Measurements from ENCODE around the gene CD80.
"Not testable (repeated sequence)": the region's sequence is repeated elsewhere in the genome, so short reads cannot be mapped to it uniquely, and the experiment has no call there.

The CD80 gene

DNA sequence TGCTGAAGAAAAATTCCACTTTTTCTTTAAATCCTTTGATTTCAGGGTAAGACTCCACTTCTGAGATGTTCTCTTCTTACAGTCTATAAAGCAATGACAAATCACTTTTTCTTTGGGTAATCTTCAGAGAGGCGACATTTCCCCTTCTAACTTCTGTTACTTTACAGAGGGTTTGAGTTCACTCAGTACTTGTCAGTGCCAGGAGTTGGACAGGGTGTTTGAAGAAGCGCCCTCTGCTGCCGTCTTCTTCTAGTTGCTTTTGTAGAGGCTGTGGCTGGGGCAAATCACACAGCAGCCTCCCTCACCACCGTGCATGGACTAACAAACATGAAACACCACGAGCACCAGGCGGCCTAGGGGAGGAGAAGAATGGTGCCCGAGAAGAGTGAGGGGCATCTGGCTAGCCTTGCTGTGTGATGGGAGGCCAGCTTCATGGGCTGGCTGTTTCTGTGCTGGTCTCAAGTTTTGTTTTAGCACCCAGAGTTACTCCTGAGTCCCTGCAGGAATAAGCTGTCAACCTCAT lies at the start of gene CD80:
CD80 (minus strand) TSS at position 174 of the 523 bp plus-strand sequence. CDS start 1,886 bp downstream, outside the sequence.
- DNase-seq: no peak

GRCh38 chr3:119608405-119609000 lies 49.1 kb upstream of the CD80 start:
- DNase-seq: no peak

DNA sequence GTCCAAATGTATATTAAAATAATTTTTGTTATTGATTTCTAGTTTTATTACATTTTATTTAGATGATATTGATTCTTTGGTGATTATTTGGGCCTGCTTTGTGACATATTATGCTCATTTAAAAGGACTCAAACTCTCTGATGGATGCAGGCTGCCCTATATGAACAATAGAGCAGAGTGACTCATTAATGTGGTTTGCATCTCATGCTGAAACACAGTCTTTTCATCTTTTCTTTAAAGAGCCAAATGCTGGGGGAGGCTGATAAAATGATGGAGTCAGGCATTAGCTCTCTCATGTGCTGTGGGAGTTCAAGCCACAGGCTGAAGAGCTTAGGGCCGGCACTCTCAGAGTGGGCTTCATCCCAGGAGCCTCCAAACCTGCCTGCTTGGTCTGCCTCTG lies 45.5 kb upstream of the CD80 start:
- DNase-seq: no peak

DNA sequence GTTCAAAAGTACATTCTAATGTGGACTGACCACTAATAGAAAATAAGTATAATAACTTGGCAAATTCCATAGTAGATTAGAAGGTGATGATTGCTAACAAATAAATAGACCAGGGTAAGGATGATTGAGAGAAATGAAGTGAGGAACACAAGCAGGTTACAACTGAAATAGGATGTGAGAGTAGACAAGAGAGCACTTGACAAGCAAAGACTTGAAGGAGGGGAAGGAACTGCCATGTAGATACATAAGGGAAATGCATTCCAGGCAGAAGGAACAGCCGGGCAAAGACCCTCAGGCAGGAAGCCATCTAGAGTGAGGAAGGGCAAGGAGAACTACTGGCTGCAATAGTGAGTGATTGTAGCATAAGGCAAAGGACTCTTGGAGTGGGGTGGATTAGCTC lies 43.3 kb upstream of the CD80 start:
- no peak for DNase-seq

DNA sequence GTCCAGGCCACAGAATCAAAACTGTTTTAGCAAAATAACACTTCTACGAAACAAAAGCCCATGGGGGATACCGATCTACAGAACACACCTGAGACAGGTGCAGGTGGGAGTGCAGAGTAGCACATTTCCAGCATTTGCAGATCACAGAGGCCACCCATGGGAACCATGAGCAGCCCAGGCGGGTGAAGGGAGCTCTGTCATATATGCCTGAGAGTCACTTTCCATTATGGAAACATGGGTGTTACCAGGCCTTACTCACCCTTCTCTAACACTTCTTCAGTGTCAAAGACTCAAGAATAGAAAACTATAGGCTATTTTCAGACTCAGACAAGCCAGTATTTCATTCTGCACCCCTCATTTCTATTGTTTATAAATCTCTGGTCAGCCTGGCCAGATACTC lies 41.7 kb upstream of the CD80 start:
- no peak for DNase-seq

DNA sequence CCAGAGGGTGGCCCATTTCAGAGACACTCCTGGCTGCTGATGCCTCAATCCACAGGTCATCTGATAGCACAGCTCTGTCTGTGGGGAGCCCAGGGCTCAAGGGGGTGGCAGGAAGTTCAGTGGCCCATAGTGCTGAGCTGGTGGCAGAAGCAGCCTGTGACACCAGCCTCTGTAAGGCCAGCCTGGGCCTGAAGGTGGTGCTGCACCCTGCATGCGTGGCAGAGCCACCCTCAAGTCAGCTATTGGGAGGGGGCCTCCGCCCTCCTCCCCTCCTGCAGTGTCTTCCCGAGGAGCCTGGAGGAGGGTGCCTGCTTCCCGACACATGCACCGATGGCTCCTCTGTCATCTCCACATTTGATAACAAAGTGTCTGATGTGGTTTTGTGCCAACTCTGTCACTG lies 41.3 kb upstream of the CD80 start:
- DNase-seq: no peak

DNA sequence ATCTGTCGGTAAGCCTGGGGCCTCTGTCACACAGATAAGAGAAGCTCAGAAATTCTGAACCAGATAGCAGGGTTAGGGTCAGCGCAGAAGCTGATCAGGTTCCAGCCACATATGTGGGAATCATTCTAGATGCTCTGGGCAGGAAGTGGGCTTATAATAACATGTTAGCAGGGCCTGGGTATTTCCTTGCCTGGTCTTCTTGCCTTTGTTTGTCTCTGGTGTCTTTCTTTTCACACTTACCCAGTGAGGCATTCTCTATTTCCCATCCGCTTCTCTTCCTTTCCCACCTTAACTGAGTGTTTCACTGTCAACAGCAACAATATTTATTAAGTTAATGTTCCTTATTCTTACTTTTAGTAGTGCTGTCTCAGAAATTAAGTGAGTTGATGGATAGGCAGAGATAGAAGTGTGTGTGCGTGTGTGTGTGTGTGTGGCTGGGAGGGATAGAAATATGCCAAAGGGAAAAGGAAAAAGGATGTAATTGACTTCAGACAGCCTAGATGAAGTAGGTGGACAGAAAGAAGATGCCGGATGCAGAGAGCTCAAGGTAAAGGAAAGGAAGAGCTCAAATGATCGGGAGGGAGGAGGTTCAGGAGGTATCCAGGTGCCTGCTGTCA lies 40.3 kb upstream of the CD80 start:
- no peak for DNase-seq

DNA sequence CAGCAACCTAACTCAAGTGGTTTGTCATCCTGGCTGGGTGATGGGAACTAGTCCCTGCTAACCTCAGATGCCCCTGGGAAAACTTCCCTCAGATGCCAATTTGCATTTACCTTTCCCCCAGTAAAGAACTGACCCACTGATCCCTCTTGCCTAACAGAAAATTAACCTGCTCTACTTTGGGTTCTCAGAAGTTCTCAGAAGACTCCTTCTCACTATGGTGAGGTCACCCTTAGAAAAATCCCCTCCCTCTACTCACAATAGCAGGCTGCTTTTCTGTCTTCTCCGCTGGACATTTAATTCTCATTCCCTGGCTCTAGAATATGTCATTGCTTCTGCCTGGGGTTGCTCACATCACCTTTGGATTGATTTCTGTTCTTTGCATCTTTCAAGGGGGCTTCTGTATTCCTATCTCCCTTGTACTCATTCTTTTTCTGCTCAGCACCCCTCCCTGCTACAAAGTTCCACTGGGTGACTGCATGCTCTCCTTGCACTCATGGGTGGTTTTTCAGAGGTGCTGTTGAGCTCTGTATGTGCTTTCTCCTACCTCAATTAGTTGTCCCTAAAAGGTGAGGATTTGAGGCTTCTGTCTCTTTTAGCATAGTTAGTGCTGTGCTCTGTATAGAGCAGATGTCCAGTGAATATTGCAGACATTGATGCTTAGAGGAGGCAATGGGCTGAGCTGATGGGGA lies 39.1 kb upstream of the CD80 start:
- no peak for DNase-seq

DNA sequence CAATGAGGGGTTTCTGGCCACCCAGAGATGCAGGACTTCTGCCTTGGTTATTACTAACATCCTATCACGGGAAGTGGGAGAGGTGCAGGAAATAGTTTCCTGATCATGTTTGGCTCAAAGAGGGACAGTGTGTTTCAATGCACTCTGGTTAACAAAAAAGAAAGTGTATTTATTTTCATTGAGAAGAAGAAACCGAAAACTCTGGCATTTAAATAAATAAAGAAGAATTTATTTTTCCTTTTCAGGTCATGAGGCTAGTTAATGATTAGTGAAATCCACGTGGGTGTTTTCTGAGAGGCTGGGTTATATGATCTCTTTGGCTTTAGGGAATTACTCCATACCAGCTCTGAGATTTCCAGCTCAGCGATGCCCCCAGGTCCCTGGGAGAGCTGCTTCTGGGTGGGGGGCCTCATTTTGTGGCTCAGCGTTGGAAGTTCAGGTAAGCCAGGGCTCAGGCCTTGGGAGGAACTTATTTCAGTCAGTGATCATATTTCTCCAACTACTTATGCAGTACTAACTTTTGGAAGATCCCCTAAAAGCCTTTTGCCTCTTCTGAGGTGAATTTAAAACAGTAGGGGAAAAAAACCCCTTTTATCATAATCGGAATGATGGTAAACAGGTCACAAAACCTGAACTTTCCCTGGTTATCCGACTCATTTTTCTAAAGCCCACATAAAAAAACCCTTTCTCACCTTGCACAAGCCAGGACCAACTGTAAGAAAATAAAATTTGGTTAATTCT lies 38.3 kb upstream of the CD80 start, which contains the start of gene PLA1A:
PLA1A (plus strand) TSS at position 338 of the 741 bp plus-strand sequence; CDS start at position 367, 29 bp downstream.
- no peak for DNase-seq

DNA sequence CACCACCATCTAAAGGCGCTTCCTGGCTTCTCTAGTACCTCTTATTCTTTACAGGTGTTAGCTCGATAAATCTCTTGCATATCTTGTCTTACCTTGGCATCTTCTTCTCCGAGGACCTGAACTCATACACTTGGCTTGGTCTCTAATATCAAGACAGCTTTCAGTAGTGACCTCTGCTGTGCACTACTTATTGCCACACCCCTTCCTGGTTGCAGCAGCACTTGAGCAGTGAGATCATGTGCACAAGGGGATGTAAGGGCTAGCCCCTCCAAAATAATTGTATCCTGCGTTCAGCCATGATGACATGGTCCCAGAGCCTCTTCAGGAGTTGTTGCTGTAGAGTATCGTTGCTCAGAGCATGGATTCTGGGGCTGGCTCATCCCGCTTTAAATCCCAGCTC lies 37.0 kb upstream of the CD80 start:
- no peak for DNase-seq

- no peak for DNase-seq
Observed at GRCh38 chr3:119595639-119596334, 36.4 kb upstream of the CD80 start.

- not testable (repeated sequence) for DNase-seq
Observed at GRCh38 chr3:119594929-119595328, 35.5 kb upstream of the CD80 start.

- no peak for DNase-seq
Observed at GRCh38 chr3:119594066-119594465, 34.7 kb upstream of the CD80 start.

- no peak for DNase-seq
Observed at GRCh38 chr3:119592861-119593260, 33.4 kb upstream of the CD80 start.

- DNase-seq: no peak
Observed at GRCh38 chr3:119590706-119591105, 31.3 kb upstream of the CD80 start.

DNA sequence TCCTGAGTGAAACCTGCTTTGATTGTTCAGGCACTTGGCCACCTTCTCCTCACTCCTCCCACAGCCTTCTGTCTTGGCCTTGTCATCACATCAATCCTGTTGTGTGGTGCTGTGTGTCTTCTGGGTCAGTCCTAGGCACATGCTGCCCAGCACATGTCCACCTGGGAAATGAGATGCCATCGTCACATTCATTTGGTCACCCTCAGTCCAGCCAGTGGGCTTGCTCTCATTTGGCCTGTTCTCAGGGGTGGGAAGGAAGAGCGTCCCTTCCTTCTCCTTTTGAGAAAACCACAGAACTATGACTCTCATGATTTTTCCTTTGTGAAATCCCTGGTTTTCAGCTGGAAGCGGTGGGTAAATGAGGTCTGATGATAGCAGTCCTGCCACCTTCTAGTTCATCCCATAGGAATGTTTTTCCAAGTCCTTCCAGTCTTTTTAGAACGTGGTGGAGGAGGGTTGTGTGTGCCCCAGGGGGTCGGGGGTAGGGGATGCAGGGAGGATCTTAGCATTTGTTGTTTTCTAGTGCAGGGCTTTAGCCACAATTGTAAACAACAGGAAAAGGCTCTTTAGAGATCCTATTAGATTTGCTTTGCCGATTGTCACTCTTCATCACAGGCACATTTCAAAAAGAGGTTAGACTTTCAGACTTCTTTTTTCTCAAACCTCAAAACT lies 29.8 kb upstream of the CD80 start:
- DNase-seq: no peak

DNA sequence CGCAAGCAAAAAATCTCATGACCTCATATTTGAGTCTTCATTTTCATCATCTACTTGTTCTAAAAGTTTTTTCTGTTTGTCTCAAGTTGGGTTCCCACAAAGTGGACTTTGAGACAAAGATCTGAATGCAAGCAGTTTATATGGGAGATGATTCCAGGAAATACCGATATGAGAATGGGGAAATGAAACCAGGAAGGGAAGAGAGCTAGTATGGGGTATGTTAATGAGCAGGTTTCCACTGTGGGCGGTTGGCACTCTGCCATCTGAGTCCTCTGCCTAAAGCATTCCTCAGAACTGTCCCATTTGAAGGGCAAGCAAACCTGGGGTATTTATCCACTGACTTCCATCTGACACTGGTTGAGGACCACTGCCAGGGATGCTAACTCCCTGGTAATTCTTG lies 28.7 kb upstream of the CD80 start:
- no peak for DNase-seq

GRCh38 chr3:119586733-119587172 lies 27.3 kb upstream of the CD80 start:
- DNase-seq: no peak

- DNase-seq: no peak
Observed at GRCh38 chr3:119585856-119586570, 26.6 kb upstream of the CD80 start.

GRCh38 chr3:119585208-119585607 lies 25.8 kb upstream of the CD80 start:
- no peak for DNase-seq

GRCh38 chr3:119582178-119582577 lies 22.8 kb upstream of the CD80 start:
- no peak for DNase-seq
